GM12864 (cell line): Measurements from ENCODE around the gene RASAL1.

Source experiments
- DNase-seq: peaks from one replicate; pipeline ENCODE4 v3.0.0-alpha.2; 2011; ENCODE audit warnings: low read depth
- H3K4me3 ChIP-seq: 2 replicates; pipeline ENCODE4 v1.5.1; 2011; ENCODE audit warnings: mild to moderate bottlenecking, low read depth, low read length, control low read depth
- TF ChIP-seq, protein P1 (sequence below): IDR thresholded peaks from 2 replicates; pipeline ENCODE4 v1.5.1; 2011; ENCODE audit warnings: low read depth, mild to moderate bottlenecking, moderate library complexity, low read length, control low read depth, inconsistent platforms; ENCODE audit errors: missing control alignments

The RASAL1 gene

DNA sequence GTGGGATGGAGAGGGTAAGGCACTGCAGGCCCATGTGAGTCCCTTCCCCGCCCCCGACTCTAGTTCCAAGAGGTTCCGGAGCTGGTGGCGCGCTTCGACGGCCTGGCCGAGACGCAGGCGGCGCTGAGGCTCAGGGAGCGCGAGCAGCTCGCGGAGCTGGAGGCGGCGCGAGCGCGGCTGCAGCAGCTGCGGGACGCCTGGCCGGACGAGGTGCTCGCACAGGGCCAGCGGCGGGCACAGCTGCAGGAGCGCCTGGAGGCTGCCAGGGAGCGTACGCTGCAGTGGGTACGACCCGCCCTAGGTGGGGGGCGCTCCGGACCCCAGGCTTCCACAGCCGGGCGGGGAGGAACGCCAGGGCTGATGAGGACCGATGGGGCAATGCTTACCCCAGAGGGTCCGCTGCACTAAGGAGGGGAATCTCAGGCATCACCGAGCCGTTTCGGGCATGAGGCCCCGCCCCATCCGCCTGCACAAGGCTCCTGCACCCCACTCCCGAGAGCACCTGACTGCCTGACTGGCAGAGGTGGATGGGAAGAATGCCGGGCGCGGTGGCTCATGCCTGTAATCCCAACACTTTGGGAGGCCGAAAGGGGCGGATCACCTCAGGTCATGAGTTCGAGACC, 18.9 kb upstream of the RASAL1 start:
- DNase-seq, result no peak
- TF ChIP-seq, protein P1, sequence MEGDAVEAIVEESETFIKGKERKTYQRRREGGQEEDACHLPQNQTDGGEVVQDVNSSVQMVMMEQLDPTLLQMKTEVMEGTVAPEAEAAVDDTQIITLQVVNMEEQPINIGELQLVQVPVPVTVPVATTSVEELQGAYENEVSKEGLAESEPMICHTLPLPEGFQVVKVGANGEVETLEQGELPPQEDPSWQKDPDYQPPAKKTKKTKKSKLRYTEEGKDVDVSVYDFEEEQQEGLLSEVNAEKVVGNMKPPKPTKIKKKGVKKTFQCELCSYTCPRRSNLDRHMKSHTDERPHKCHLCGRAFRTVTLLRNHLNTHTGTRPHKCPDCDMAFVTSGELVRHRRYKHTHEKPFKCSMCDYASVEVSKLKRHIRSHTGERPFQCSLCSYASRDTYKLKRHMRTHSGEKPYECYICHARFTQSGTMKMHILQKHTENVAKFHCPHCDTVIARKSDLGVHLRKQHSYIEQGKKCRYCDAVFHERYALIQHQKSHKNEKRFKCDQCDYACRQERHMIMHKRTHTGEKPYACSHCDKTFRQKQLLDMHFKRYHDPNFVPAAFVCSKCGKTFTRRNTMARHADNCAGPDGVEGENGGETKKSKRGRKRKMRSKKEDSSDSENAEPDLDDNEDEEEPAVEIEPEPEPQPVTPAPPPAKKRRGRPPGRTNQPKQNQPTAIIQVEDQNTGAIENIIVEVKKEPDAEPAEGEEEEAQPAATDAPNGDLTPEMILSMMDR, result no peak
- H3K4me3 ChIP-seq, result 0 out of 2 replicates have a peak overlapping the region, but pooled peaks have one; percentile 16

DNA sequence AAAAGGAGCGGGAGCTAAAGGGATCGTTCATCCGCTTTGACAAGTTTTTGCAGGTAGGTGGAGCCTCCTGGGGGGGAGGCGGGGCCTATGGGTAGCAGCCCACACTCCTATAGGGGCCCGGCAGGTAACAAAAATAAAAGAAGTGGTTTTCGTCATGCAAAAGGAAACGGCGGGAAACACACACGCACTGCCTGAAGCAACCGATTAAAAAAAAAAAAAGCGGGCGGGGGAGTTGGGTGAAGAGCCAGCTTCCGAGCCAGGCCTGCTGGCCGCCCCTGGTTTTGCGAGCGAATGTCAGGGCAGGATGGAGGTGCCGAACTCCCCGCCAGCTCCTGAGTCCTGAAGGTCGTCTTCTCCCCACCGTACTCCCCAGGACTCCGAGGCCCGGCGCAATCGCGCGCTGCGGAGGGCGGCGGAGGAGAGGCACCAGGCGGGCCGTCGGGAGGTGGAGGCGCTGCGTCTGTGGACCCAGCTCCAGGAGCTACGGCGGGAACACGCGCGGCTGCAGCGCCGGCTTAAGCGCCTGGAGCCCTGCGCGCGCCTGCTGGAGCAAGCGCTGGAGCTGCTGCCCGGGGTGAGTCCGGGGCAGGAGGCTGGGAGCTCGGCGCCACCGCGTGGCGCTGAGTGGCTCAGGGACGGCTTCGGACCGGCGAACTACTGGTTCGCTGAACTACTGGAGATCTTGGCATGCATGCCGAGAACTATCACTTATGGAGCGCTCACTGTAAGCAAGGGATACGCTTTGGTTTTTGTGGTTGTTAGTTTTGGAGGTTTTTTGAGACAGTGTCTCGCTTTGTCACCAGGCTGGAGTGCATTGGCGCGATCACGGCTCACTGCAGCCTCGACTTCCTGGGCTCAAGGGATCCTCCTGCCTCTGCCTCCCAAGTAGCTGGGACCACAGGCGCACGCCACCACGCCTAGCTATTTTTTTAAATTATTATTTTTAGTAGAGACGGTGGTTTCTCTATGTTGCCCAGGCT, 17.6 kb upstream of the RASAL1 start:
- H3K4me3 ChIP-seq, result peak overlapping the region; percentile 48
- DNase-seq, result no peak
- TF ChIP-seq, protein P1, result peak; percentile 53

DNA sequence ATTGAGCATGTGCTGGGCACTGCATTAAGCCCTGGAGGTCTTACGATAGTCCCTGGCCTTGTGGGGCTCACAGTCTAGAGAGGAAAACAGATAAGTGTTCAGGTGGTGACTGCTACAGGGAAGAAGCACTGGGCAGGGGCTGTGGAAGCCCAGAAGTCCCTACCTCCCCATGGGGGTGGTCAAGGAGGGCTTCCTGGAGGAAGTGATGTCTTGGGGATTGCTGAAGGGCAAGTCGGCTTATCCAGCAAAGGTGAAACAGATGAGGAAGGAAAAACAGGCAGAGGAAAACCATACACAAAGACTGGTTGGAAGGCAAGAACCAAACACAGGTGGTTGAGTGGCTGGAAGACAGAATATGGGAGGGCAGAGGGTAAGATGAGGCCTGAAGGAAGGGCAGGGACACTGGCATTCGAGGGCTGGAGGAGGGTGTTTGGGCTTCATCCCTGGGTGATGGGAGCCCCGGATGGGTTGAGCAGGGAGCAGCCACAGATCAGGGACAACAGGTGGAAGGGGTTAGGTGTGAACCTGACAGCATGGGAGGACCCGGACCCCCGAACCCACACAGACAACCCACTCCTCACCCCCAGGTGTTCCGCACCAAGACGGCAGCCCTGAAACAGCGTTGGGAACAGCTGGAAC, 16.8 kb upstream of the RASAL1 start:
- no peak for DNase-seq
- TF ChIP-seq, protein P1, result no peak
- H3K4me3 ChIP-seq, result no peak overlapping the region; the same call in 1 of the 2 replicates

DNA sequence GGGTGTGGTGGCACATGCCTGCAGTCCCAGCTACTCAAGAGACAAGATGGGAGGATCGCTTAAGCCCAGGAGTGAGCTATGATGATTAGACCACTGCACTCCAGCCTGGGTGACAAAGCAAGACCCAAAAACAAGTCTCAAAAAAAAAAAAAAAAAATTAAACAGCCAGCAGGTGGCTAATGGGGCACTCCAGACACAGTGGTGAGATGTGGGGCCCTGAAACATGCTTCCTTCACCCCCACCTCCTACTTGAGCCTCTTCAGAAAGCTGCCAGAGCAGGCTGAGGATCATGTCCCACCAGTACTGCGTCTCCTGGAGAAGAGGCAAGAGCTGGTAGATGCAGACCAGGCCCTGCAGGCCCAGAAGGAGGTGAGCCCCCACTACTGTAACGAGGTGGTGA, 16.1 kb upstream of the RASAL1 start:
- H3K4me3 ChIP-seq, result no peak overlapping the region
- TF ChIP-seq, protein P1, result no peak
- no peak for DNase-seq

DNA sequence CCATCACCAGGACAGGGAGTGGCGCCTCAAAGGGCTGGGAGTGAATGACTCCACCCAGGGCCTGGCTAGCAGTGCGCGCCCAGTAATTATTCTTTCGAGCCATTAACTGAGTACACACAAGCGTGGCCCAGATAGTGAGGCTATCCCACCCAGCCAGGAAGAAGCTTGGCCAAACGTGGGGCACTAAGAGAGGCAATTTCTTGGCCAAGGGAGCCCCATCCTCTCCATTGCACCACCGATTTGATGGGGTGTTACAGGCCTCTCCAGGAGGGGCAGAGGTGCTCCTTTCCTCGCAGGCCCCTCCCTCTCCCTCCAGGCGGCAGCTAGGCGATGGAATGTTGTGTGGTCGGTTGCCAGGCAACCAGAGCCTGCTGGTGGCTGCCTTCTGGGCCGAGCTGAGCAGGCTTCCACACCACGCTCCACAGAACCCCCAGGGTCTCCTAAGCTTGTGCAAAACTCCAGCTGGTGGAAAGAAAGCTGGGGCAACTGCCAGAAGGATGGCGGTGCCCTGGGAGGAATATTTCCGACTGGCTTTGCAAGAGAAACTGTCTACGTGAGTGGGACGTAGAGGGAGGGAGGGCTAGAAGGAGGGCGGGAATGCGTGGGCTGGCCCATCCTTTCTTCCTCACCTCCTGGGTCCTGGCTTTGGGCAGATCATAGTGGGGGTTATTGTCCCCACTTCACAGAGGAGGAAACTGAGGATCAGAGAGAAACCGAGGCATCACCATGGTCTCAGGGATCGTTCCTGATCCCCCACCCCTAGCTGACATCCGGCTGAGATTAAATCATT, 14.0 kb upstream of the RASAL1 start, which contains the start of gene CFAP73:
TSS of gene CFAP73 (plus strand) at position 364 of the 790 bp plus-strand sequence. CDS start at position 498, 134 bp downstream.
- TF ChIP-seq, protein P1, result no peak
- DNase-seq, result no peak
- H3K4me3 ChIP-seq, result no peak within 1 kb of the TSS

DNA sequence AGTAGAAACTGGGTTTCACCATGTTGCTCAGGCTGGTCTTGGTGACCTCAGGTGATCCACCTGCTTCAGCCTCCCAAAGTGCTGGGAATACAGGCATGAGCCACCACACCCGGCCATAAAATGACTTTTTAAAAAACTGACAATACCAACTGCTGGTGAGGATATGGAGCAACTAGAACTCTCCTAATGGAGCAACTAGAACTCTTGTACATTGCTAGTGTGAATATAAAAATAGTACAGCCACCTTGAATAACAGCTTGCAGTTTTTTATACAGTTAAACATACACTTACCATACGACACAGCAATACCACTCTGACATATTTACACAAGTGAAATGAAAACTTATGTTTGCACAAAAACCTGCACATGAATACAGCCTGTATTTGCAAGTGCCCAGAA, 11.4 kb upstream of the RASAL1 start:
- TF ChIP-seq, protein P1, result no peak
- H3K4me3 ChIP-seq, result no peak overlapping the region
- no peak for DNase-seq
